Stimulated activated CD4-positive, alpha-beta T cell treated with anti-CD3 and anti-CD28 coated beads, Interleukin-2, amount 100 ng/mL, for 24 hours (primary cell): ENCODE measurements around the gene TSPY4.
"Not testable (repeated sequence)": the region's sequence is repeated elsewhere in the genome, so short reads cannot be mapped to it uniquely, and the experiment has no call there.

Source experiments
- DNase-seq, 2 donors: peaks; one replicate each; pipeline ENCODE4 v3.0.0-alpha.2; 2020

Gene TSPY4

GRCh38 chrY:9337164-9337563, at the start of gene TSPY4:
Gene TSPY4 (plus strand): TSS chrY:9337464. CDS start chrY:9337510, 46 bp downstream.
- DNase-seq: not testable (repeated sequence)

GRCh38 chrY:9320996-9321395, 16.3 kb upstream of the TSPY4 start:
- DNase-seq: no peak

GRCh38 chrY:9357497-9357896, 20.2 kb downstream of the TSPY4 start, which contains the start of gene TSPY8:
Gene TSPY8 (plus strand): TSS chrY:9357797. CDS start chrY:9357843, 46 bp downstream.
- not testable (repeated sequence) for DNase-seq
